Activated naive CD4-positive, alpha-beta T cell treated with anti-CD3 and anti-CD28 coated beads, Interleukin-2, amount 50 U/mL, for 16 hours (primary cell): Measurements from ENCODE around the gene CRYBG2.

Source experiments
- DNase-seq: peaks from one replicate; pipeline ENCODE4 v3.0.0-alpha.2; 2020

CRYBG2 gene

DNA sequence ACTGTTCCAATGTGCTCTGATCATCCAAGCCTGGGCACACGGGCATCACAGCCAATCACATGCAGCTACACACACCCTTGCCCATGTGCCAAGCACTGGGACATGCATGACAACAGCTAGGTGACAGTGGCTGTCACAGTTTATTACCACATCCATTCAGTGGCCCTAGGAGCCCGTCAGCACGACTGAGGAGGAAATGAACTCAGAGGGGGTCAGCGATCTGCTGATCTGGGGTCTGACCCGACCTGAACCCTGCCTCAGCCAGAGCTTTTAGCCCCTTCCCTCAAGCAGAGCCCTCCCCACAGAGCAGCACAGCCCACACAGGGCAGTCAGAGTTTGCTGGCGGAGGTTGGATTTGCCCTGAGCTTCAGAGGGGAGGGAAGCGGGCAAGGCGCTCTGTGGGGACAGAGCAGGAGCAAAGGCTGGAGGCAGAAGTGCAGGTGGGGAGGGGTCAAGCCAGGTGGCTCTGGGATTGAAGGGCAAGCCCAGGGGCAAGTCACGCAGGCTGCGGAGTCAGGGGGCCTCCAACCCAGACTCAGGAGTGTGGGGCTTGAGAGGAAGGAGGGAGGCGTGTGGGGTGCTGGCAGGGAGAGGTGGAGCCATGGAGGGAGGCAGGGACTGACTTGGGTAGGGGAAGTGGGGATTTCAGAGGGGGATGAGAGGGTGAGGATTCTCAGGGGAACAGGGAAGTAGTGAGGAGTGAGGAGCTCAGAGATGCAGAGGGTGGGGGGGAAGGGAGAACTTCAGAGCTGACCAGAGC lies 63.6 kb downstream of the CRYBG2 start:
- DNase-seq, result no peak

DNA sequence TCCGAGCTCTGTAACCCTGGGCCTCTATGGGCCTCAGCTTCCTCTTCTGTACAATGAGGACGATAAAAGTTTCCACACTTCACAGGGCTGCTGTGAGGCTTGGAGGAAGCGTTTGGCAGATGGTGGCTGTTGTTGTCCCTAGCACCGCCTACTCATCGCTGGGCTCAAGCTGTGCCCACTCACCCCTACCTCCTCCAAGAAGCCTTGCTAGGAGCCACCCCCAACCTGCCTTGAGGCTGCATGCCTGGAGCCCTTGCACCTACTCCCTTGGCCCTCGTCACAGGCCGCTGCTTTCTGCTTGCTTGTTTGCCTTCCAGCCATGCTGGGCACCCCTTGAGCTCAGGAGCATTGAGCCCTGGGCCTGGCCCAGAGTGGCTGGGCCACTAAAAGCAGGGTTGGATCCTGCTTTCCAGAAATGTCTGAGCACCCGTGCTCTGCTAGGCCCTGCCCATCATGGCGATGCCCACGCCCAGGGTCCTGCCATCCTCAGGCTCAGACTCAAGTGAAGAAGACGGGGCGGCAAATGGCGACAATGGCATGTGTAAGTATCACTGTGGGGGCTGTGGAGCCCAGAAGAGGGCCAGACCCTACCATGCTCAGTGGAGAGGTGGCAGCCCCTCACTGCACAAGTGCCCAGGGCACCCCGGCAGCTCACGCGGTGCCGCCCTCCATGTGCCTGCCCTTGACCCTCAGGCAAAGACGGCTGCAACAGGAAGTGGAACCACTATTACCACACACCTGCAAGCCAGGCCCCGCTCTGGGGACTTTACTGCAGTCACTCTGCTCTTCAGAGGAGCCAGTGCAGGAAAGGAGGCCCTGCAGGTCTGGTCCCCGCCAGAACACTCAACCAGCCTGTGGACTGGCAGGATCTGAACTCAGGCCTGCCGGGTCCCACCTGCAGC lies 64.5 kb downstream of the CRYBG2 start:
- DNase-seq, result no peak

DNA sequence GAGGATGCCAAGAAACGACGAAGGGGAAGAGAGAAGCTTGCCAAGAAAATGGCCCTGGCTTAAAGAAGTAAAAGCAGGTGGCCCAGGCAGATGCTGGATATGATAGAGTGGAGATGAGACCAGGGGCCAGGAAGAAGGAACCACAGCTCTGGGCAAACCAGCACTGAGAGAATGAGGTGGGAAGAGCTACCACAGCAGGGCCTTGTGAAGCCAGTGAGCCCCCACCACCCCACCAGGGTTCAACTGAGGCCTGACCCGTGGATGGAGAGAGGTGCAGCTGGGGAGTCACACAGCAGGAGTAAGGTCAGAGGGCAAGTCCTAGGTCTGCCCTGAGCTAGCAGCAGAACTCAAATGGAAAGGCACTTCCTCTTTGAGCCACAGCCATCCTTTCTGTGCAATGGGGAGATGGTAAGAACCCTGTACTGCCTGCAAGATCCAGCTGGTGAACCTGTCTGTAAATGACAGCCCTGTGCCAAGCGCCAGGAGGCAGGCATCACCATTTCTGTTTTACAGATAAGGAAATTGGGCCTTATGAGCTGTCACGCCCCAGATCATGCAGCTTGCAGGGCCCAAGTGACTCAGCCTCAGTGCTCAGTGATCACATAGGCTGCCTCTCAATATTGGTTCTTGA lies 65.5 kb downstream of the CRYBG2 start:
- DNase-seq, result peak; percentile 73

DNA sequence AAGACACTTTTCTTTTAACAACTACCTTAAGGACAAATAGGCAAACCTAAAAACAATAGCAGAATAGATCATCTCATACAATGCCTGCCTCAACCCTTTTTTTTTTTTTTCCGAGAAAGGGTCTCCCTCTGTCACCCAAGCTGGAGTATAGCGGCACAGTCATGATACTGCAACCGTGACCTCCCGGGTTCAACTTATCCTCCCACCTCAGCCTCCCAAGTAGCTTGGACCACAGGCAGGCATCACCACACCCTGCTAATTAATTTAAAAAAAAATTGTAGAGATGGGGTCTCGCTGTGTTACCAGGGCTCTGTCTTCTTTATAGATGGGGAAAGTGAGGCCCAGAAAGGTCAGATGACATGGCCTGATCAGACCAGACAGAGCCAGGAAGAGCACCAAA lies 66.1 kb downstream of the CRYBG2 start:
- DNase-seq, result no peak

DNA sequence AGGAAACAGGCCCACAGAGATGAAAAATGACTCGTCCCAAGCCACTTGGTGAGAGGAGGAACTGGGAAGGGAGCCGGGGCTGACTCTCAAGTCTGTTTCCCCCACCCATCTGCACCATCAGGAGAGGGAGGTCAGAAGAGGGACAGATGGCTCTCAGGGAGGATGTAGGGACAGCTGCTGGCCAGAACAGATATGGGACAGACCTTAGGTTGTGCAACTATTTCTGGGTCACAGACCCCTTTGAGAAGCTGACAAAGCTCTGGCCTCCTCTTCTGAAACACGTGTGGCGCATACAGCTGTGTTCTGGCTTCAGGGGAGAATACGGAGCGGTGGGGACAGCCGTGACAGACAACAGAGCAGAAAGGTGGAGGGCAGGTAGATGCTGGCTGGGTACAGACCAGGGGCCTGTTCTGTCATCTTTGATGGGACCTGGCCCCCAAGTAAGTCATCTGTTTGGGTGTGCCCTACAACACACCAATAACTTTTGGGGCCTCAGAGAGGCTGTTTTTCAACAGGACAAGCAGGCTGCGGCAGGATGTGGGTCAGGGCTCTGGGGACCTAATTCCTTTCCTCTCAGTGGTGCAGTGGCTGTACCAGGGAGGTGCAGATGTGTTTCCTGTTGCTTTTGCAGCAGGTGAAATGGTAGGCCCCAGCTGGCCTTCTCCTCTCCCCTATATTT lies 66.8 kb downstream of the CRYBG2 start:
- peak; percentile 31 for DNase-seq

DNA sequence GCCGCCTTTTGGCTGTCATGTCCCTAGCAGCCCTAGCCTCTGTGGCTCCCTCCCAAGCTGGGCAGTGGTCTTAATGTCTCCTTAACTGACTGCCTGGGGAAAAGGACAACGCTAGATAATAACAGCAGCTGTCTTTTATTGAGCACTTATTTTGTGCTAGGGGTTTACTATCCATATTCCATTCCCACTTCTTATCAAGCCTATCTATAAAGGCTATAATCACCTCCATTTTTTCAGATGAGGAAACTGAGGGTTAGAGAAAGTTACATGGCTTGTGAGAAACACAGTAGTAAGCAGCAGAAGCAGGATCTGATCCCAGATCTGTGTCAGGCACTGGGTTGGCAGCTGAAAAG lies 67.9 kb downstream of the CRYBG2 start:
- no peak for DNase-seq

DNA sequence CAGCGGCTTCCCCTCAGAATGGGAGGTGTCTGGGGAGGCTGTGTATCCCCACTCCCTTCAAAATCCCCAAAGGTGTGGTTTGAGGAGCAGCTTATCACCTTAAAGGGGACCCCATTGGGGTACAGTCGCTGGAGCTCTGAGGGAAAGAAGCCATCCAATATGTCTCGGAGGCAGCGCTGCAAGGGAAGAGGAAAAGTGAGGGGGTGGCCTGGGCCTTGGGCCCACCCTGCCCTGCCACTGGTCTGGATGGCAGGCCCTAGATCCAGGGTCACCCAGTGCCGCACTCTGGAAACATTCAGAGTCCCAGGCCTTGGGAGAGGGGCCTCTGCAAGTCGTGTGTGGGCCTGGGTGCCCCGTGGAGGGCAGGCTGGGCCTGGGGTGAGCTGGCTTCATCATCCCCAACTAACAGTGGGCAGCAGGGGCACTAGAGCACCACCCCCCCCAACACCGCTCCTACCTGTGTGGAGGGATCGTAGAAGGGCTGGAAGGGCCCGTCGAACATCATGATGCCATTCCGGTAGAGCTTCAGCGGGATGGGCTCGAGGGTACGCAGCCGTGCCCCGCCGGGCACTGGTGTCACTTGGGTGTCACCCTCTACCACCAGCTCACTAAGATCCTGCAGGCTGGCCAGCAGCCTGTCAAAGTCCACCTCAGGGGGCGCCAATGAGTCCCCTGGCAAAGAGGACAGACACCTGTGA lies 68.4 kb downstream of the CRYBG2 start:
- peak; percentile 33 for DNase-seq

DNA sequence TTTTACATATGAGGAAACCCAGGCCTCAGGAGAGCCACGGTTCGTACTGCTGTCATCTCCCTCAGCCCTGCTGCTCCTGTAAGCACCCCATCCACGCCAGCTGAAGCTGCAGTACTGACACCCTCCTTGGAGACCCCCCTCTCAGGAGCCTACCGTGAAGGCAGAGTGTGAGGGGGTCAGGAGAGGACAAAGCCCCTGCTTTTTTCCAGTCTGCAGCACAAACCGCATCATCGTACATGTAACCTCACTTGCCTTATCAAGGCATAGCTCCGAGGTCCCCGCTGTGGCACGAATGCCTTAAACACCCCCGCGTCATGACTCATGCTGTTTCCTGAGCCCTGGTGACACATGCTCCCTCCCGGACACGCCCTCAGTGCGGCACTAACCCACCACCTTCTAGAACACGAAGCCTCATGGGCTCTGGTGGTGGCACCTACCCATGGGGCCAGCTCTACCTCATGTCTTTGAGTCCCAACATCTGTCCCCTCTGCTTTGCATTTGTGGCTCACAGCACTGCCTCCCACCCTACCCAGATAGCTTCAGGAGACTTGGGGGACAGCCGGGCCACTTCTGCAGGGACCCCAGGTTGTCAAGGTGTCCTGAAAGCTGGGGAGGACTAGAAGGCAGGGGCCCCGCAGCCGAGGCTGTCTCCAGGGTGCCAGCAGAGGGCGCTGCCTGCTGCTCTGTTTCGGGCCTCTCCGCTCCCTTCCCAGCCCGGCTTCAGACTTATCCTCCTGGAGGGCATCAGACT lies 69.2 kb downstream of the CRYBG2 start:
- DNase-seq, result peak; percentile 98

DNA sequence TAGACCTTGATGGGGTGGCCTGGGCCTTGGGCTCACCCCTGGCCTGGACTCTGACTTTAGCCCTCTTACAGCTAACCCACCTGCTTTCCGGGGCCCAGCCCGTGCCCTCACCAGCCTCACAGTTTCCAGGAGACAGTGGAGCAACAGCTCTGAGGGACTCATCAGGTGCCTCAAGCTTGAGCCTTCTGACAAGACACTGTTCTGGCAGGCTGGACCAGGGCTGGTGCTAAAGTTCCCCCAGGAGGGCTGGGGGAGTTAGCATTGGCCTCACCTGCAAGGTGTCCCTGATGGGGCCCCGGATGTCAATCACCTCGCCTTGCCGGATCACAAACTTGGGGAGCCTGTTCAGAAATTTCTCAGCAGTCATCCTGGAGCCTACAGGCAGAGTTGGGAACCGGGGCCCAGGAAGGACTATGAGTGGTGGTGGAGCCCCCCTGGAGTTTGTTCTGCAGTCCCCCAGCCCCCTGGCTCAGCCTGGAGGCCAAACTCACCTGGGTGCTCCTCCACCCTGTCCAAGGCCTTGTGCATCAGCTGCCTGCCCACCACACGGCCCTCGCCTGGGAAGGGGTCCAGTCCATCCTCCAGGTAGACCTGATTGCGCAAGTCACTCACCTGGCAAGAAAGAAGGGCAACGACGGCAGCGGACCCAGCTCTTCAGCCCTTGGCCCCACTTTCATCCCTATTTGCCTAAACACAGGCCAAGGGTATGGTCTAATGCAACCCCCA lies 69.9 kb downstream of the CRYBG2 start:
- no peak for DNase-seq

DNA sequence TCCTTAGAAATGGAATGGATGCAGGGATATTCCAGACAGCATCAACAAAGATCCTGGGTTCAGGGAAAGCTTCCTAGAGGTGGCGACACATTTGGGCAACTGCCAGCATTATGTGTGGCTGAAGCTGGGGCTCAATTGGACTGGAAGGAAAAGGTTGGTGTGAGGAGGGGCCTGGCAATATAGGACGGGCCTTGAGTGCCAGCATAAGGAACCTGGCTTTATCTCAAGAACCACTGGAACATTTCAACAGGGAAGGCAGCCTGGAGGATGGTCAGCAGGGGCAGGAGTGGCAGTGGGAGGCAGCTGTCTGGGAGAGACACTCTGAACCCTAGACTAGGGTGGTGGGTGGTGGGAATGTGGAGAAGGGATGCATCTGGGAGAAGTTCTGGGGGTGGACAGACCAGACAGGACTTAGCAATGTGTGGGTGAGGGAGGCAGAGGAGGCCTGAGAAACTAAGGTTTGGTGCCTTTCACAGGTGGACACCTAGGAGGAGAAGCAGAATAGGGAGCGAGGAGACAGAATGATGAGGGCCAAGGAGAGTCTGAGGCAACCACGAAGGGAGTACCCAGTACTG lies 70.6 kb downstream of the CRYBG2 start:
- no peak for DNase-seq

DNA sequence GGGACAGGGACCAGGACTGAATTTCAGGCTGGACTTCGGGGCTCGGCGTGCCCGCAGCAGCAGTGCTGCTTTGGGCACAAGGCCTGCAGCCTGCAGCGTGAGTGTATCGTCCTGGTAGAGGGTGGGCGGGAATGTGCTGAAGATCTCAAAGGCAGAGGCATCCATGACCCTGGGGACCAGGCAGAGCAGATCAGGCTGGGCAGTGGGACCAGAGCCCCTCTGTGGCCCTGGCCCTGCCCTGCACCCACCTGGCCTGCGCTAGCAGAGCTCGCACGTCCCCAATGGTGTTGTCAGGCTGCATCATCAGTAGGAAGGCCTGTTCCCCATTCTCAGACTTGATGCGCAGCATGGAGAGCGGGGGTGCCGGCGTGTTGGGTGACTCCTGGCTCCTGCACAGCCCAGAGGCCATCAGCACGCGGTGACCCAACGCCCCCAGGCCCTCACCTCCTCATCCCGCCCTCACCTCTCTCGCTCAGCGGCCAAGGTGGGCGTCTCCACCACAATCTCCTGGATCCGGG lies 71.5 kb downstream of the CRYBG2 start:
- DNase-seq, result no peak

DNA sequence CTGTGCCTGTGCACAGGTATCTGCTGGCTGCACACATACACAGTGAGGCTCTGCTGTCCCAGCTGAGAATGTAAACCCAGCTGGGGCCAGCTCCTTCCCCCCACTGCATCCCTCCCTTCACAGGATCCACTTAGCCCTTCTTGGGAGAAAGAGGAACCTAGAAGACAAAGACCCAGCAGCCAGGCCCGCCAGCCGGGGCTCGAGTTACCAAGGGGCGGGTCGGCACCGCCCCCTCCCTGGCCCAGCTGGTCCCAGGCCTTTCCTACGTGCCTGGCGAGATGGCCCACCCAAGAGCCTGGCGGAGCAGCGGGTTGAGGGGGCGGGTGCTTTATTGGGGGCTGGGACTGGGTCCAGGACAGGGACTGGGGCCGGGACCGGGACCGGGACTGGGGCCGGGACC lies 72.0 kb downstream of the CRYBG2 start:
- DNase-seq, result no peak

DNA sequence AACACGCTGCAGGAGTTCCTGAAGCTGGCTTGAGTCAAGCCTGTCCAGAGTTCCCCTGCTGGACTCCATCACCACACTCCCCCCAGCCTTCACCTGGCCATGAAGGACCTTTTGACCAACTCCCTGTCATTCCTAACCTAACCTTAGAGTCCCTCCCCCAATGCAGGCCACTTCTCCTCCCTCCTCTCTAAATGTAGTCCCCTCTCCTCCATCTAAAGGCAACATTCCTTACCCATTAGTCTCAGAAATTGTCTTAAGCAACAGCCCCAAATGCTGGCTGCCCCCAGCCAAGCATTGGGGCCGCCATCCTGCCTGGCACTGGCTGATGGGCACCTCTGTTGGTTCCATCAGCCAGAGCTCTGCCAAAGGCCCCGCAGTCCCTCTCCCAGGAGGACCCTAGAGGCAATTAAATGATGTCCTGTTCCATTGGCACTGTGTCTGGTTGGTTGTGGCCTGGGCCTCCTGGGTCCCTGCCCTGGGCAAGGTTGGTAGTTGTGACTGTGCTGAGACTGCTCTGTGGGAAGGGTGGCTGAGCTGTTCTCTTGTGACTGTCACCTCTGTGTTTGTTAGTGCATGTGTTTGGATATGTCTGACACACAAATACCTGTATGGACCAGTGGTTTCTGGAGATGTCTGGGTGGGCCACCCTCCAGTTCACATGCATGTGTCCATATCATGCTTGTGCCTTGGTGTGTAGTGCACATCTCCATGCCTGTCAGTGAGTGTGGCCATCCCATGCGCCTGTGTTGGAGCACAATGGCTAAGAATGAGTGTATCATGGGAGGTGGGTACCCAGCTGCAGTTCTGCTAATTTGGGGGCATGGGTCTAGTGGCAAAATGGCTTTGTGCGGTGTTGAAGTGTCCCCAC lies 72.6 kb downstream of the CRYBG2 start:
- DNase-seq, result no peak

DNA sequence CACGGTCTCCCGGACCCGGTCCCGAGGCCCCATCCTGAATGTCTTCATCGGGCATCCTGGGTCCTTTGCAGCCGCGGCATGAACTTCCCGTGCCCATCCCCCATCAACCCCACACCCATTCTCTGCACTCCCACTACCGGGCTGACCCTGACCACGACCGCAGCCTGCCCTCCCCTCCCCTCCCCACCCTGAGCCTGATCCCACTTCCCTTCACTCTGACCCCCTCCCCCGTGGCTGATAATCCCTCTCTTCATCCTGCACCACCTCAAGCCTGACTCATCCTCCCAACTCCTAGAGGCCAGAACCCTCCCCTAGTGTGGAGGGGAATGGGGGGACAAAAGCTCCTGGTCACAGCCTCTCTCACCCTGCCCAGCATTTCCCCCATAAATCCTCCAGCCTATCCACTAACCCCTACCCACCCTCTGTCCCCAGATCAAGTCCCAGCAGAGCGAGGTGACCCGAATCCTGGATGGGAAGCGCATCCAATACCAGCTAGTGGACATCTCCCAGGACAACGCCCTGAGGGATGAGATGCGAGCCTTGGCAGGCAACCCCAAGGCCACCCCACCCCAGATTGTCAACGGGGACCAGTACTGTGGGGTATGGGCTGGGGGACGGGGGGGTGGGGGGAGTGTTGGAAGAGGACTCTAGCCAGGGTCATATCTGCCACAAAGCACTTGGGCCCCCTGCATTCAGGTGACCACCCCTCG lies 73.4 kb downstream of the CRYBG2 start:
- DNase-seq, result no peak

DNA sequence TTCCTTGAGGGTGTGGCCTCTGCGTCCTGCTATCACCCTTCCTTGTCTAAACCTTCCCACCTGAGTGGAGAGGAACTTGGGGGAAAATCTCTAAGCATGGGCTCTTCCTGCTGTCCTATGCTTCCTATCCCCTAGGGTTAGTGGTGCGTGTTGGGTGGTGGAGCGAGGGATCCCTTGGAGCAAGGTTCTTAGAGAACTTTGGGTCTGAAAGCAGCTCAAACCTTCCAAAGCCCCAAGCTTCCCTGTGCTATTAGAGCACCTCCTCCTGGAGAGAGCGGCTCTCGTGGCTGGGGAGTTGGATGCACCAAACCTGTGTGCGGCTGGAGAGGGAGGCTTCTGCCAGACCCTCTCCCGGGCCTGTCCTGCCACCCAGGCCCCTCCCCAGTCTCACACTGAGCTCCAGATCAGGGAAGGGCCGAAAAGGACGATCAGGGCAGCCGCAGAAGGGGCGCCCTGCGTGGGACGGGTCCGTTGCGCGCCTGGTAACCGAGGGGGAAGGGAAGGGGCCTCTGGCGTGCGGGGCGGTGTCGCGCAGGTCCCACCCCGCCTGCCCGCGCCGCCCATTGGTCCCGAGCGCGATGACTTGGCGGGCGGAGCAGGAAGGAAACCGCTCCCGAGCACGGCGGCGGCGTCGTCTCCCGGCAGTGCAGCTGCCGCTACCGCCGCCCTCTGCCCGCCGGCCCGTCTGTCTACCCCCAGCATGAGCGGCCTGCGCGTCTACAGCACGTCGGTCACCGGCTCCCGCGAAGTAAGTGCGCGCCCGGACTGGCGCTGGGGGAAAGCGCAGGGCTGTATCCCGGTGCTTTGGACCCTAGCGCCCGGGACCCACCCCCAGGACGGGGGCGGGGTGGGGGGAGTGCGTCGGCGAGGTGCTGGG lies 74.2 kb downstream of the CRYBG2 start, which contains the start of gene SH3BGRL3:
Gene SH3BGRL3 (plus strand): TSS at position 631 of the 877 bp plus-strand sequence. CDS start 70 bp downstream, at position 701.
- peak; percentile 84 for DNase-seq

DNA sequence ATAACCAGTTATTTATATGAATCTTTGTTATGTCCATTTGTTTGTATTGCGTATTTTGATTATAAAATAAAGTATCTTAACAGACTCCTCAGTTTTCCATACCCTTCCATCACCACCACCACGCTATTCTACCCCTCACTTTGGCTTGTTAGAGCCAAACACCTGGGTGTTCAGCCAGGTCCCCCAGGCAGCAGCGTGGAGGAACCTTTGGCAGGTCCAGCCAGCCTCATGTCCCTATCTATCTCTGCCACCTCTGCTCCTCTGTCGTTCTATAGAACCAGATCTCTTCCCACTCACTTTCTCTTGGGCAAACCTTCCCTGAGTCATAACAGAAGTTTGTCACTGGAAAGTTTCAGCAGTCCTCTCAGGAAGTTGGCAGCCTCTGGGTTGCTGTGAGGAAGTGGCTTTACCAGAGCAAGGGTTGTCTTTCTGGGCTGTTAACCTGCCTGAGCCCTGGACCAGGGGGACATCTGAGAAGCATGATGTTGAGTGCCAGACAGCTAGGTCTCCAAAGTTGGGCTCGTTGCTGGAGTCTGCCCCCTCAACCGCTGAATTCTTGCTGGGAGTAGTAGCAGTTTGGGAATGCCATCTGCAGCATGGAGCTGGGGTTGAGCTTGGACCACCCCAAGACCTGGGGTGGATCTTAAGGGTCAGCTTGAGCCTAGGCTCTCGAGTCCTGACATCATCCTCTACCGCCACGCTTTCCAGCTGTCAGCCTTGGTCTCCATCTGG lies 75.0 kb downstream of the CRYBG2 start:
- peak; percentile 34 for DNase-seq

DNA sequence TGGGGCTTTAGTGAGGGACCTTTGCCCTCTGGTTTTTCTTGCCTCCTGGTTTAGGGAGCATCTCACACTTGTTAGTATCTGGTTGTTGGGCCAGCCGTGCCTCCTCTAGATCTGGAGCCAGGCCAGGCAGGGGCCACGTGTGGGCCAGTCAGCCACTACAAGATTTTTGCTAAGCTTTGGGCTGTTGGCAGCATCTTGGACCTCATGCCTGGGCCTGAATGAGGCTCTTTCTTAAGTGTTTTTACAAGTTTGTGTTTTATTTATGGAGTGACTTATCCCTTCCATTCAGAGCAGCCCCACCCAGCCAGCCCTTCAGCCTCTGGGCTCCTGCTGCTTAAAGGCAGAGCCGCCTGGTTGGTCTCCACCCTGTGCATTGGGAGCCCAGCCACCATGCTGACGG lies 75.6 kb downstream of the CRYBG2 start:
- no peak for DNase-seq
